ENCODE data around the gene SLC25A20.

The SLC25A20 gene

DNA sequence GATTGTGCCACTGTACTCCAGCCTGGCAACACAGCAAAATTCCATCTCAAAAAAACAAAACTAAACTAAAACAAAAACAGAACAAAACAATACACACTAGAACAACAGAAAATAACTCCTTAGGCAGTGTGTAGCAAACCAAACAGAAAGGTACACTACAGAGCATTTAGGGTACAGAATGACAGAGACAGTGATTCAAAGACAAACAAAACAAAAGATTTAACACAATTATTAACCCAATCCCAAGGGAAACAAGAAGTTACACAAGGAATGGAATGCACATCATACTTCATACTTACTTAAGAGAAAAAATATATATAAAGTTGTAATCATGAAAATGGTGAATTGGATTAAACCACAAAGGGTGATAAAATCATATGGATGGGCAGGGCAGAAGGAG, 12.9 kb downstream of the SLC25A20 start:
- TF ChIP-seq POLR2AphosphoS5 (IDR thresholded peaks at IDR 0.05; ENCODE audit: borderline replicate concordance, low read depth, low read length) (no peak), FOXP2 (optimal IDR thresholded peaks at IDR 0.05; ENCODE audit: control extremely low read depth, extremely low read length, insufficient read depth) (no peak), EZH2 (IDR thresholded peaks at IDR 0.05) (no peak)
- no peaks in the 10 kb centered on the region for H3K36me3 ChIP-seq (ENCODE audit: insufficient read depth, low read length)
- DNase-seq (ENCODE audit: low read depth, low spot score), result no peak
- H3K9me3 ChIP-seq (ENCODE audit: low read depth, low read length), result no peaks in the 10 kb centered on the region
- H3K4me3 ChIP-seq, result no peak overlapping the region
- H3K9ac ChIP-seq (ENCODE audit: insufficient read length), result no peak overlapping the region
- H3K27ac ChIP-seq, result no peak overlapping the region

DNA sequence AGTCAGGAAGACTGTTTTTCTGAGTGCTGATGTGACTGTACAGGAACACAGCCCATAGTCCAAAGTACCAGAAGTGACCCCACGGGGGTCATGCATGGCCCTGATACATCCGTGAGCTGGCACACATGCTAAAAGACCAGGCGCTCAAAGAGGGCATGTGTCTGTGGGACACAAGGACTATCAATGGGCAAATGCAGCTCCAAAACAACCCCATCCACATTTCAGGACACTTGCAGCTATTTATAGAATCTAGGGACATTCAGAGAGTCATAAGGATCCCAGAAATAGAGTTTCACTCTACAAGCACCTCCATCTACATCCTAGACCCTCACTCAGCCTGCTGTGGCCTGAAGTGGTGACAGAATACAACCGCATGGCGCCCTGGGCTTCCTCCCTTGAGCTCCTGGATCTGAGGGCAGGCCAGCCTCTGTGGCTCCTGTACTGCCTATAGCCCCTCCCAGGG, 17.0 kb downstream of the SLC25A20 start:
- H3K9ac ChIP-seq (ENCODE audit: insufficient read length), result no peak overlapping the region
- no peak for DNase-seq (ENCODE audit: low read depth, low spot score)
- no peak for TF ChIP-seq EZH2 (IDR thresholded peaks at IDR 0.05)
- no peak for TF ChIP-seq POLR2AphosphoS5 (IDR thresholded peaks at IDR 0.05; ENCODE audit: borderline replicate concordance, low read depth, low read length)
- no peak for TF ChIP-seq FOXP2 (optimal IDR thresholded peaks at IDR 0.05; ENCODE audit: control extremely low read depth, extremely low read length, insufficient read depth)
- H3K4me3 ChIP-seq, result no peak overlapping the region
- H3K9me3 ChIP-seq (ENCODE audit: low read depth, low read length), result no peaks in the 10 kb centered on the region
- no peaks in the 10 kb centered on the region for H3K36me3 ChIP-seq (ENCODE audit: insufficient read depth, low read length)
- no peak overlapping the region for H3K27ac ChIP-seq

DNA sequence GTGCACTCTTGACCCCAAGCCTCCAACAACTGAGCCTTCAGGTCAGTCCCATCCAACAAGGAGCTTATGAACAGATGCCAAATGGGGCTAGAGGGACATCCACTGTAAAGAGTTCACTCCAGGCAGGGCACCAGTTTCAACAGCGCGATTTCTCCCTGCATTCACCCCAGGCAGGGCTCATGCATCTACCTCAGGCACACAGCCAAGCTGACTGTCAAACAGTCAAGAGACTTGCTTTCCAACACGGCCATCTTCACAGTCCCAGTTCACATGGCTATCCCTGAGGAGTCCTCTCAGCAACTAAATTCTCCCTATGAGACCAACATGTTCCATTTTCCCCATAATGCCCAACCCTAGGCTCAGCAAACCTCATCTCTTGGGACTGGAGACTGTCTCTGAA, 17.7 kb downstream of the SLC25A20 start:
- no peak overlapping the region for H3K4me3 ChIP-seq
- H3K36me3 ChIP-seq (ENCODE audit: insufficient read depth, low read length), result no peaks in the 10 kb centered on the region
- H3K9me3 ChIP-seq (ENCODE audit: low read depth, low read length), result no peaks in the 10 kb centered on the region

DNA sequence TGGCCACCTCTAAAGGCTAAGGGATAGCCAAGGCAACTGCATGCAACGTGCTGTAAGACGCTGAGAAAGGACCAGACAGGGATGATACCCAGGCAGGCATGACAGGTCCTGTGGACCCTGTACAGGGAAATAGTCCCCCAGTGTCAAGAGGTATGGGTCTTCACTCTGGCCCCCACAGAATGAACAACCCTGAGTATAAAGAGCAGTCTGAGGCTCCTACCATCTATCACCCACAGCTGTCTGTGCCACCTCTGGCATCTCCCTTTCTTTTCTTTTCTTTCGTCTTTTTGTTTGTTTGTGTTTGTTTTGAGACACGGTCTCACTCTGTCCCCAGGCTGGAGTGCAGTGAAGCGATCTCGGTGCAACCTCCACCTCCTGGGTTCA, 18.7 kb downstream of the SLC25A20 start:
- no peak overlapping the region for H3K27ac ChIP-seq
- no peak overlapping the region for H3K4me3 ChIP-seq
- no peaks in the 10 kb centered on the region for H3K36me3 ChIP-seq (ENCODE audit: insufficient read depth, low read length)
- no peaks in the 10 kb centered on the region for H3K9me3 ChIP-seq (ENCODE audit: low read depth, low read length)
- H3K9ac ChIP-seq (ENCODE audit: insufficient read length), result no peak overlapping the region
- no peak for DNase-seq (ENCODE audit: low read depth, low spot score)
- TF ChIP-seq FOXP2 (optimal IDR thresholded peaks at IDR 0.05; ENCODE audit: control extremely low read depth, extremely low read length, insufficient read depth), result no peak
- TF ChIP-seq EZH2 (IDR thresholded peaks at IDR 0.05), result no peak
- TF ChIP-seq POLR2AphosphoS5 (IDR thresholded peaks at IDR 0.05; ENCODE audit: borderline replicate concordance, low read depth, low read length), result no peak

More for the DNA sequence above, 17.7 kb downstream of the SLC25A20 start:
- DNase-seq (ENCODE audit: low read depth, low spot score), result no peak
- Histone ChIP-seq H3K27ac (no peak overlapping the region), H3K9ac (ENCODE audit: insufficient read length) (no peak overlapping the region)
- TF ChIP-seq POLR2AphosphoS5 (IDR thresholded peaks at IDR 0.05; ENCODE audit: borderline replicate concordance, low read depth, low read length), result no peak
- no peak for TF ChIP-seq EZH2 (IDR thresholded peaks at IDR 0.05)
- no peak for TF ChIP-seq FOXP2 (optimal IDR thresholded peaks at IDR 0.05; ENCODE audit: control extremely low read depth, extremely low read length, insufficient read depth)

DNA sequence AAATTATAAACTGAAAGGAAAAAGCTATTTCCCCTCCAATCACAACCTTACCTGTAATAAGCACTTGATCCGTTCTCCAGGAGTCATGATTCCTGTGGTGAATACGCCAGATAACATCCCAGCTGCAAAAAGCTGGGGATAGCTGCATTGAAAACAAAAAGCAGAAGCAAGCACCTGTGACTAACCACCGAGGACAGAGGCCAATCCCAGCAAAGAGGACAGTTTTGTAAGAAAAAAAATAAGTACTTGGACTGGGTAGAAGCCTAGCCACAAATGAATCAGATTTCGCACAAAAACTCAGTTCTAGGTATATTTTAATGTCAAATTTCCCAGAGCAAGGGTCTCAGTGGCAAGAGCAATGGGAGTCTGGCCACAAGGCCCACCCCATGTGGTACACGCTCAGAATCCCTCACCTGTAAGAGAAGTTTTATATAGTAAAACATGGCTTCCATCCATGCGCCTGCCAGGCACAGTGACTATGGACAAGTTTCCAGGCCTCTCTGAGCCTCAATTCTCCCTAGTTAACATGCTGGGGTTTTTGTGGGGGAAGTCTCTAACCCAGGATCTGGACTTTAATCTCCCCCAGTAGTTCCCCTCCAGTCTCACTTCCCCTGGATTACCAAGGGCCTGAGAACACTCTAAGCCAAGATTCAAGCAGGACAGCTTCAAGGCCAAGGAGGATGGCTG, 19.2 kb downstream of the SLC25A20 start:
- Histone ChIP-seq H3K9me3 (ENCODE audit: low read depth, low read length) (no peaks in the 10 kb centered on the region), H3K27ac (no peak overlapping the region), H3K36me3 (ENCODE audit: insufficient read depth, low read length) (no peaks in the 10 kb centered on the region), H3K4me3 (no peak overlapping the region), H3K9ac (ENCODE audit: insufficient read length) (no peak overlapping the region)
- no peak for DNase-seq (ENCODE audit: low read depth, low spot score)
- no peak for TF ChIP-seq FOXP2 (optimal IDR thresholded peaks at IDR 0.05; ENCODE audit: control extremely low read depth, extremely low read length, insufficient read depth)

DNA sequence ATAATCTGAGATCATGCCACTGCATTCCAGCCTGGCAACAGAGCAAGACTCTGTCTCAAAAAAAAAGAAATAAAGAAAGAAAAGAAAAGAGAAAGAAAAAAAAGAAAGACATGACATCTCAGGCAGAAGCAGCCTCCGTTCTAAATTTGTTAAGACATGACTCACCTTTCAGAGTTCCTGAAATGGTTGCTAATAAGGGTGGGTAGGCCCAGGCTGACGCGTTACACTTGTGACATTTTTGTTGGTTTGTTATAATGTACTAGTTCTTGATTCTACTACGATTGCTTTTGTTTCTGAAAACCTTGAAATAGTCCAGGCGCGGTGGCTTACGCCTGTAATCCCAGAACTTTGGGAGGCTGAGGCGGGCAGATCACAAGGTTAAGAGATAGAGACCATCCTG, 21.0 kb downstream of the SLC25A20 start:
- no peaks in the 10 kb centered on the region for H3K9me3 ChIP-seq (ENCODE audit: low read depth, low read length)
- no peak overlapping the region for H3K9ac ChIP-seq (ENCODE audit: insufficient read length)
- no peak overlapping the region for H3K27ac ChIP-seq
- no peak for DNase-seq (ENCODE audit: low read depth, low spot score)
- no peak for TF ChIP-seq FOXP2 (optimal IDR thresholded peaks at IDR 0.05; ENCODE audit: control extremely low read depth, extremely low read length, insufficient read depth)
- no peak for TF ChIP-seq POLR2AphosphoS5 (IDR thresholded peaks at IDR 0.05; ENCODE audit: borderline replicate concordance, low read depth, low read length)
- no peak for TF ChIP-seq EZH2 (IDR thresholded peaks at IDR 0.05)
- no peak overlapping the region for H3K4me3 ChIP-seq
- no peaks in the 10 kb centered on the region for H3K36me3 ChIP-seq (ENCODE audit: insufficient read depth, low read length)

DNA sequence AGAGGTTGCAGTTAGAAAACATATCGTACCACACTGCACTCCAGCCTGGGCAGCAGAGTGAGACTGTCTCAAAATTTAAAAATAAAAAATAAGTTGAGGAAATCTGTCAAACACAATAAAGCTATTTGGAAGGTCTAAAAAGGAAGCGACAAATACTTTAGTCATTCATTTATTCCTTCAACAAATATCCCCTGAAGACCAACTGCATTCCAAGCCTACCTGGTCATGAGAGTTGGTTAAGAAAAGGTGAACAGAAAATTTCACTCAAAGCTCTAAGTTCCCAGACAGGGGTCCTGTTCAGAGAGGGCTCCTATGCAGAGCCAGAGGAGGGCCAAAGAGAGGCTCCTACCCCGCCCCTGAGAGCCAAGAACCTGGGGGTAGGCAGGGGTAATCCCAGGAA, 35.6 kb downstream of the SLC25A20 start:
- no peak for TF ChIP-seq EZH2 (IDR thresholded peaks at IDR 0.05)
- TF ChIP-seq POLR2AphosphoS5 (IDR thresholded peaks at IDR 0.05; ENCODE audit: borderline replicate concordance, low read depth, low read length), result no peak
- no peak for TF ChIP-seq FOXP2 (optimal IDR thresholded peaks at IDR 0.05; ENCODE audit: control extremely low read depth, extremely low read length, insufficient read depth)
- no peak overlapping the region for H3K9ac ChIP-seq (ENCODE audit: insufficient read length)
- H3K4me3 ChIP-seq, result no peak overlapping the region
- no peaks in the 10 kb centered on the region for H3K9me3 ChIP-seq (ENCODE audit: low read depth, low read length)
- H3K27ac ChIP-seq, result no peak overlapping the region
- H3K36me3 ChIP-seq (ENCODE audit: insufficient read depth, low read length), result no peaks in the 10 kb centered on the region
- no peak for DNase-seq (ENCODE audit: low read depth, low spot score)

DNA sequence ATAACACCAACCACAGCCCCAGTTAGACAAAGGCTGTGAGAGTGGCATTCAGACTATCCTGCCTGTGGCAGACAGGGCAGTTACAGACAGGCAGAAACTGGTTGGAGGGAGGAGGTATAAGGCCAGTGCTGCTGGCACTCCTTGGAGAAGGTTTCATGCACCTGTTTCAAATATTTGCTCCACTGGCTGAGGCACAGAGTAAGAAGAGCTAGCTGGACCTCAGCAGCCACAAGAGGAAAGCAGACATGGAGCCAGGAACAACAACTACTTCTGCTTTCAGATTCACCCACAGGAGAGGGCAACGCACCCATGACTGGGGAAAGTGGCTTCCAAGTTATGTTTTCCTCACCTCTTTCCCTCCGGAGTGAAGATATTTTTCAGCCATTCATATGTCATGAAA, 39.5 kb downstream of the SLC25A20 start:
- no peaks in the 10 kb centered on the region for H3K36me3 ChIP-seq (ENCODE audit: insufficient read depth, low read length)
- no peaks in the 10 kb centered on the region for H3K9me3 ChIP-seq (ENCODE audit: low read depth, low read length)
- no peak for DNase-seq (ENCODE audit: low read depth, low spot score)
- no peak overlapping the region for H3K4me3 ChIP-seq
- TF ChIP-seq EZH2 (IDR thresholded peaks at IDR 0.05), result no peak
- no peak for TF ChIP-seq POLR2AphosphoS5 (IDR thresholded peaks at IDR 0.05; ENCODE audit: borderline replicate concordance, low read depth, low read length)
- no peak for TF ChIP-seq FOXP2 (optimal IDR thresholded peaks at IDR 0.05; ENCODE audit: control extremely low read depth, extremely low read length, insufficient read depth)
- H3K9ac ChIP-seq (ENCODE audit: insufficient read length), result no peak overlapping the region
- H3K27ac ChIP-seq, result no peak overlapping the region

DNA sequence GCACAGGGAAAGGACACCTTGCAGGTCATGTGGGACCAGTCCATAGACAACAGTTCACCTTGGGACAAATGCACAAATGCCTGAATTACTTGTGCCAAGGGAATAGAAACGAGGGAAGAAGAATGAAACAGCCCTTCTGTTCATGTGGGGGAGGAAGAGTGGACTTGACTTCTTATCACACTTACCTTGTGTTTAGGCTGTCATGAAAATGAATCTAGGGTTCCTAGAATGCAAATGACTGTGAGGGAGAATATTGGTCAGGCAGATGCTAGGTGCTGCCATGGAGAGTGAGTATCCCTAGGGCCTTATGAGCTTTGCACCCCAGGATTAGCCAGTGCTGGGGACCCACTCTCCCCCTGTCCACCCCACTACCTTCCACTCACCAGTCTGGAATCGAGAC, 40.0 kb downstream of the SLC25A20 start:
- DNase-seq (ENCODE audit: low read depth, low spot score), result no peak
- no peaks in the 10 kb centered on the region for H3K36me3 ChIP-seq (ENCODE audit: insufficient read depth, low read length)
- no peak overlapping the region for H3K27ac ChIP-seq
- no peak overlapping the region for H3K9ac ChIP-seq (ENCODE audit: insufficient read length)
- H3K9me3 ChIP-seq (ENCODE audit: low read depth, low read length), result no peaks in the 10 kb centered on the region
- no peak overlapping the region for H3K4me3 ChIP-seq
- no peak for TF ChIP-seq POLR2AphosphoS5 (IDR thresholded peaks at IDR 0.05; ENCODE audit: borderline replicate concordance, low read depth, low read length)
- TF ChIP-seq EZH2 (IDR thresholded peaks at IDR 0.05), result no peak
- TF ChIP-seq FOXP2 (optimal IDR thresholded peaks at IDR 0.05; ENCODE audit: control extremely low read depth, extremely low read length, insufficient read depth), result no peak

All from SK-N-MC (cell line).